GM12892 (cell line): ENCODE results near the gene MTHFD2.

Source experiments
- POLR2A ChIP-seq: IDR thresholded peaks from 2 replicates; pipeline ENCODE4 v1.6.1; 2011; ENCODE audit warnings: low read depth, low read length, control low read depth
- POLR2AphosphoS5 ChIP-seq: IDR thresholded peaks from 2 replicates; pipeline ENCODE4 v1.6.1; 2011; ENCODE audit warnings: low read depth, low read length, control low read depth
- TAF1 ChIP-seq: IDR thresholded peaks from 2 replicates; pipeline ENCODE4 v1.6.1; 2011; ENCODE audit warnings: low read depth, mild to moderate bottlenecking, control low read depth, low read length, borderline replicate concordance

- TF ChIP-seq POLR2A: no peak; the same call in 1 of the 2 replicates
- TF ChIP-seq POLR2AphosphoS5: no peak
- no peak for TF ChIP-seq TAF1
Measured at GRCh38 chr2:74199275-74199701, 873 bp downstream of the MTHFD2 start.
